ENCODE measurements around the gene CHKA.

The CHKA gene

GRCh38 chr11:68148071-68148805 is 27.1 kb upstream of the CHKA start:
- H3K79me2 ChIP-seq (ENCODE audit: low read length): no peaks in the 10 kb centered on the region
- H3K9me2 ChIP-seq (replicated peaks; ENCODE audit: insufficient read depth, low read length): no peaks in the 10 kb centered on the region
- no peaks in the 10 kb centered on the region for H3F3A ChIP-seq (ENCODE audit: insufficient read depth, low read length)
- H3K4me1 ChIP-seq (ENCODE audit: low read length): no peaks in the 10 kb centered on the region
- H3K36me3 ChIP-seq (replicated peaks; ENCODE audit: insufficient read depth, low read length): no peaks in the 10 kb centered on the region
- no peaks in the 10 kb centered on the region for H3K9me3 ChIP-seq (replicated peaks; ENCODE audit: insufficient read depth, low read length)
- H3K9ac ChIP-seq (ENCODE audit: low read length): no peak overlapping the region
- no peak overlapping the region for H3K4me2 ChIP-seq (ENCODE audit: low read depth, low read length)
- H3K27ac ChIP-seq (ENCODE audit: low read length): no peak overlapping the region
- no peak for TF ChIP-seq EZH2 (optimal IDR thresholded peaks at IDR 0.05; ENCODE audit: low read depth, low read length)
- TF ChIP-seq CTCF (IDR thresholded peaks at IDR 0.05; ENCODE audit: low read length): no peak
- no peak for TF ChIP-seq EZH2phosphoT487 (IDR thresholded peaks at IDR 0.05; ENCODE audit: low read length)
- H3K27me3 ChIP-seq (replicated peaks; ENCODE audit: insufficient read depth, low read length): no peaks in the 10 kb centered on the region
- no peak overlapping the region for H3K4me3 ChIP-seq (ENCODE audit: low read length)
- DNase-seq: no peak
- H4K20me1 ChIP-seq (ENCODE audit: insufficient read depth, low read length): no peaks in the 10 kb centered on the region
- H2AFZ ChIP-seq (ENCODE audit: low read length): no peak overlapping the region

- H3K36me3 ChIP-seq (replicated peaks; ENCODE audit: insufficient read depth, low read length): no peaks in the 10 kb centered on the region
- no peaks in the 10 kb centered on the region for H3K27me3 ChIP-seq (replicated peaks; ENCODE audit: insufficient read depth, low read length)
- no peak for TF ChIP-seq EZH2 (optimal IDR thresholded peaks at IDR 0.05; ENCODE audit: low read depth, low read length)
- no peak for TF ChIP-seq CTCF (IDR thresholded peaks at IDR 0.05; ENCODE audit: low read length)
- TF ChIP-seq EZH2phosphoT487 (IDR thresholded peaks at IDR 0.05; ENCODE audit: low read length): no peak
- H3F3A ChIP-seq (ENCODE audit: insufficient read depth, low read length): no peaks in the 10 kb centered on the region
- H2AFZ ChIP-seq (ENCODE audit: low read length): no peak overlapping the region
- H3K79me2 ChIP-seq (ENCODE audit: low read length): no peaks in the 10 kb centered on the region
- H3K9me2 ChIP-seq (replicated peaks; ENCODE audit: insufficient read depth, low read length): no peaks in the 10 kb centered on the region
- no peak overlapping the region for H3K27ac ChIP-seq (ENCODE audit: low read length)
- peaks cover 9% of the 10 kb centered on the region for H3K4me1 ChIP-seq (ENCODE audit: low read length)
- no peak overlapping the region for H3K4me3 ChIP-seq (ENCODE audit: low read length)
- H3K9ac ChIP-seq (ENCODE audit: low read length): no peak overlapping the region
- H4K20me1 ChIP-seq (ENCODE audit: insufficient read depth, low read length): no peaks in the 10 kb centered on the region
- H3K9me3 ChIP-seq (replicated peaks; ENCODE audit: insufficient read depth, low read length): no peaks in the 10 kb centered on the region
- DNase-seq: no peak
- no peak overlapping the region for H3K4me2 ChIP-seq (ENCODE audit: low read depth, low read length)
These were observed 25.7 kb upstream of the CHKA start for GRCh38 chr11:68146704-68147474.

GRCh38 chr11:68146010-68146540 is 24.9 kb upstream of the CHKA start:
- Histone ChIP-seq H3K4me2 (ENCODE audit: low read depth, low read length) (no peak overlapping the region), H2AFZ (ENCODE audit: low read length) (no peak overlapping the region)
- DNase-seq: no peak

More at GRCh38 chr11:68146010-68146540, 24.9 kb upstream of the CHKA start:
- TF ChIP-seq CTCF (IDR thresholded peaks at IDR 0.05; ENCODE audit: low read length): no peak
- TF ChIP-seq EZH2phosphoT487 (IDR thresholded peaks at IDR 0.05; ENCODE audit: low read length): no peak
- no peak for TF ChIP-seq EZH2 (optimal IDR thresholded peaks at IDR 0.05; ENCODE audit: low read depth, low read length)
- Histone ChIP-seq H3K27me3 (replicated peaks; ENCODE audit: insufficient read depth, low read length) (no peaks in the 10 kb centered on the region), H3K4me3 (ENCODE audit: low read length) (no peak overlapping the region), H3K9me3 (replicated peaks; ENCODE audit: insufficient read depth, low read length) (no peaks in the 10 kb centered on the region), H4K20me1 (ENCODE audit: insufficient read depth, low read length) (no peaks in the 10 kb centered on the region), H3K9ac (ENCODE audit: low read length) (no peak overlapping the region), H3K36me3 (replicated peaks; ENCODE audit: insufficient read depth, low read length) (no peaks in the 10 kb centered on the region), H3K4me1 (ENCODE audit: low read length) (peaks cover 17% of the 10 kb centered on the region), H3K27ac (ENCODE audit: low read length) (no peak overlapping the region), H3K79me2 (ENCODE audit: low read length) (no peaks in the 10 kb centered on the region), H3K9me2 (replicated peaks; ENCODE audit: insufficient read depth, low read length) (no peaks in the 10 kb centered on the region), H3F3A (ENCODE audit: insufficient read depth, low read length) (0 out of 2 replicates have a peak, but pooled peaks cover 3% of the 10 kb centered on the region)

All from MM.1S (cell line).